GM23248 (cell line): Measurements from ENCODE around the gene C16orf86.

Experiments used
- EZH2 ChIP-seq: fragments of 200-600 bp; sonication (generic); IDR thresholded peaks from 2 replicates; pipeline ENCODE4 v1.6.1; 2018; ENCODE audit warnings: antibody characterized with exemption, mild to moderate bottlenecking; ENCODE audit not compliant: insufficient read depth, poor library complexity, severe bottlenecking
- EZH2phosphoT487 ChIP-seq: fragments of 200-600 bp; sonication (generic); IDR thresholded peaks from 2 replicates; pipeline ENCODE4 v1.6.1; 2018; ENCODE audit warnings: antibody characterized with exemption, moderate library complexity, mild to moderate bottlenecking, low read depth; ENCODE audit not compliant: insufficient read depth

DNA sequence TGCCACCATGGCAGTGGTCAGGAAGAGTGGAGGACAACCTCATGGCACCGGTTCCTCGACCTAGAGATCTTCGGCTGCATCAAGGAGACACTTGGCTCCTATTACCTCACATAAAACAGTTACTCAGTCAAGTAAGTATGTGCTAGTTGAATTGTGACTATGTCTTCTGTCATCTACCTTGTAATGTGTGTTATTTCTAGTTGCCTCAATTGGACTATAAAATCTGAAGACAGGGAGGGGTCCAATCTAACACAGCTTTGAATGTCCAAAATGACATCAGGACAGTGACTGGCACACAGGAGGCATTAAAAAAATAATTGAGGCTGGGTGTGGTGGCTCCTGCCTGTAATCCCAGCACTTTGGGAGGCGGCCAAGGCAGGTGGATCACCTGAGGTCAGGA, 17.2 kb downstream of the C16orf86 start:
- TF ChIP-seq EZH2 = no peak
- no peak for TF ChIP-seq EZH2phosphoT487
